Keratinocyte (primary cell): ENCODE results near the gene EPHB1.

Experiments used
- CTCF ChIP-seq, 3 experiments: IDR thresholded peaks in 1 of 3; conservative IDR thresholded peaks in 1 of 3; optimal IDR thresholded peaks in 1 of 3; 2 replicates in 2 of 3; 3 replicates in 1 of 3; pipeline versions ENCODE3 to v1.5.1; 2011; ENCODE audit warnings: low read length in 3 of 3, mild to moderate bottlenecking in 3 of 3, moderate library complexity in 2 of 3, control low read depth in 1 of 3, inconsistent platforms in 1 of 3; ENCODE audit not compliant: insufficient read depth in 2 of 3; ENCODE audit errors: extremely low read depth in 1 of 3
- EZH2 ChIP-seq: IDR thresholded peaks from one replicate; pipeline ENCODE4 v1.6.1; 2012; ENCODE audit warnings: inconsistent platforms, mild to moderate bottlenecking, low read length, moderate library complexity

GRCh38 chr3:135047061-135047460, 252.0 kb downstream of the EPHB1 start:
- no peak for TF ChIP-seq CTCF (optimal IDR thresholded peaks at IDR 0.05 in 1 of 3, IDR thresholded peaks at IDR 0.05 in 1 of 3, conservative IDR thresholded peaks at IDR 0.05 in 1 of 3; ENCODE audit: extremely low read depth in 1 of 3, insufficient read depth in 2 of 3, low read length in 3 of 3)
- no peak for TF ChIP-seq EZH2
